Measurements from ENCODE around the gene EIF2B5. TPM values are rescaled to one million over a fixed set of nuclear protein-coding genes. Genes with fewer than 3 reads are reported as not detected.

EIF2B5 gene
- total and polyA plus RNA-seq, 9 of the 15 experiments (the other 6 are each of a cell fraction or from before 2014, with no cell fraction given), result 19.1 to 92.4 (median 74.0) TPM

GRCh38 chr3:184117636-184118035 is 17.5 kb upstream of the EIF2B5 start:
- no peak overlapping the region for H3K4me3 ChIP-seq
- no peaks in the 10 kb centered on the region for H3K79me2 ChIP-seq (ENCODE audit: control insufficient read depth, insufficient read depth, low read length)
- no peak overlapping the region for H3K9ac ChIP-seq (ENCODE audit: insufficient read depth in 1 of 2, low read depth in 2 of 2, low read length in 2 of 2)
- H3K36me3 ChIP-seq (ENCODE audit: control insufficient read depth, insufficient read depth, low read length), result no peaks in the 10 kb centered on the region
- peaks cover 0 to 4% of the 10 kb centered on the region in 2 experiments; a peak in 1 of 5 replicates for H3K27me3 ChIP-seq (ENCODE audit: control insufficient read depth in 2 of 2, insufficient read depth in 2 of 2, low read length in 2 of 2)
- H3K4me1 ChIP-seq (replicated peaks in 1 of 2; ENCODE audit: control insufficient read depth in 2 of 2, insufficient read depth in 2 of 2, low read length in 2 of 2), result no peaks in the 10 kb centered on the region; a peak in 1 of 5 replicates
- intact Hi-C loops (cut with micrococcal nuclease), result loop anchor here (2.0 to 5.0 kb wide), 2 partner anchors 75 to 223 kb away; no protein-coding TSS in a partner anchor
- DNase-seq (ENCODE audit: extremely low read depth in 1 of 4, low spot score in 3 of 4) (peak in 1 of 4 experiments; percentile 20), ATAC-seq (peak; percentile 72), FAIRE-seq (peak; percentile 51)
- H2AFZ ChIP-seq (ENCODE audit: low read depth, low read length), result no peak overlapping the region
- POLR2A ChIA-PET, result interaction anchor here (0.8 to 1.1 kb wide), 2 partner anchors 8 to 10 kb away, joined by 3 read pairs; no protein-coding TSS in a partner anchor
- CTCF ChIA-PET (ENCODE audit: low intra/inter-chr PET ratio), result no interaction called here
- no peak overlapping the region for H3K27ac ChIP-seq (ENCODE audit: extremely low read depth, low read depth, low read length)
- 7% methylated on average over 6 of the region's 6 CpGs for WGBS (ENCODE audit: insufficient coverage, low coverage, missing lambda C conversion rate)
- in situ Hi-C loops (cut with MboI), result loop anchor here (5.0 kb wide), 1 partner anchor 220 kb away; no protein-coding TSS in a partner anchor
- no peak overlapping the region for H3K4me2 ChIP-seq (ENCODE audit: insufficient read depth, low read length)
- no peaks in the 10 kb centered on the region for H3K9me1 ChIP-seq (ENCODE audit: control insufficient read depth, insufficient read depth, low read length)
- H4K20me1 ChIP-seq (replicated peaks; ENCODE audit: control insufficient read depth, insufficient read depth, low read length), result no peaks in the 10 kb centered on the region
- no peaks in the 10 kb centered on the region for H3K9me3 ChIP-seq (replicated peaks; ENCODE audit: control insufficient read depth, insufficient read depth, low read depth, low read length)
- no TSS peak for BruUV-seq (replicated peaks)
- TF ChIP-seq STAT6 (CRISPR knock-in tag; IDR thresholded peaks at IDR 0.05), result no peak
- peak; percentile 52 to 78 for TF ChIP-seq RAD21 (CRISPR knock-in tag; conservative IDR thresholded peaks at IDR 0.05 in 1 of 2, IDR thresholded peaks at IDR 0.05 in 1 of 2)
- no peak for TF ChIP-seq ZNF146 (CRISPR knock-in tag; IDR thresholded peaks at IDR 0.05; ENCODE audit: unreplicated experiment)
- TF ChIP-seq, protein P1, sequence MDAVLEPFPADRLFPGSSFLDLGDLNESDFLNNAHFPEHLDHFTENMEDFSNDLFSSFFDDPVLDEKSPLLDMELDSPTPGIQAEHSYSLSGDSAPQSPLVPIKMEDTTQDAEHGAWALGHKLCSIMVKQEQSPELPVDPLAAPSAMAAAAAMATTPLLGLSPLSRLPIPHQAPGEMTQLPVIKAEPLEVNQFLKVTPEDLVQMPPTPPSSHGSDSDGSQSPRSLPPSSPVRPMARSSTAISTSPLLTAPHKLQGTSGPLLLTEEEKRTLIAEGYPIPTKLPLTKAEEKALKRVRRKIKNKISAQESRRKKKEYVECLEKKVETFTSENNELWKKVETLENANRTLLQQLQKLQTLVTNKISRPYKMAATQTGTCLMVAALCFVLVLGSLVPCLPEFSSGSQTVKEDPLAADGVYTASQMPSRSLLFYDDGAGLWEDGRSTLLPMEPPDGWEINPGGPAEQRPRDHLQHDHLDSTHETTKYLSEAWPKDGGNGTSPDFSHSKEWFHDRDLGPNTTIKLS (IDR thresholded peaks at IDR 0.05; ENCODE audit: borderline replicate concordance, low read depth), result 0 out of 2 replicates have a peak, but pooled peaks have one; percentile 6
- TF ChIP-seq SREBF1 (IDR thresholded peaks at IDR 0.05; ENCODE audit: borderline replicate concordance, low read depth, low read length), result no peak
- TF ChIP-seq HMGN3 (IDR thresholded peaks at IDR 0.05; ENCODE audit: borderline replicate concordance, extremely low read depth, insufficient read length, low read depth, low read length), result no peak
- TF ChIP-seq, protein P2, sequence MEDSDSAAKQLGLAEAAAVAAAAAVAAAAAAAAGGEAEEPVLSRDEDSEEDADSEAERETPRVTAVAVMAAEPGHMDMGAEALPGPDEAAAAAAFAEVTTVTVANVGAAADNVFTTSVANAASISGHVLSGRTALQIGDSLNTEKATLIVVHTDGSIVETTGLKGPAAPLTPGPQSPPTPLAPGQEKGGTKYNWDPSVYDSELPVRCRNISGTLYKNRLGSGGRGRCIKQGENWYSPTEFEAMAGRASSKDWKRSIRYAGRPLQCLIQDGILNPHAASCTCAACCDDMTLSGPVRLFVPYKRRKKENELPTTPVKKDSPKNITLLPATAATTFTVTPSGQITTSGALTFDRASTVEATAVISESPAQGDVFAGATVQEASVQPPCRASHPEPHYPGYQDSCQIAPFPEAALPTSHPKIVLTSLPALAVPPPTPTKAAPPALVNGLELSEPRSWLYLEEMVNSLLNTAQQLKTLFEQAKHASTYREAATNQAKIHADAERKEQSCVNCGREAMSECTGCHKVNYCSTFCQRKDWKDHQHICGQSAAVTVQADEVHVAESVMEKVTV (CRISPR knock-in tag; IDR thresholded peaks at IDR 0.05), result peak; percentile 33; the same call in 1 of the 2 replicates
